KG1 (cell line): ENCODE data around the gene ZC3H18.

Experiments
- DNase-seq: peaks from one replicate; lab custom pipeline; 2025; lab: John Stamatoyannopoulos, UW

Gene ZC3H18

DNA sequence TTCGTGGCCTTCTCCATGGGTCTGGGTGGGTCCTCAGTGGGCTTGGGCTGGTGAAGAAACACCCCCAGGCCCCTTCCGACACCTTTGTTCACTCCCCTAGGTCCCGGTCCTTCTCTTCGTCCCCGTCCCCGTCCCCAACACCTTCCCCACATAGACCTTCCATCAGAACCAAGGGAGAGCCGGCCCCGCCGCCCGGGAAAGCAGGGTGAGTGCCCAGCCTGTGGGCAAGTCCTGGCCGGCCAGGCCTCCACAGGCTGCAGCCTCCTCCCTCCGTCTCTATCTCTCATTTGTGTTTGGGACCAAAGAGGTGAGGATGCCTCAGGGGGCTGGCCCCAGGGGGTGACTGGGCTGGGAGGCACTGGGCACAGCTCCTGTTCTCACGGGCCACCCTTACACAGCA is 53.7 kb downstream of the ZC3H18 start:
- no peak for DNase-seq

DNA sequence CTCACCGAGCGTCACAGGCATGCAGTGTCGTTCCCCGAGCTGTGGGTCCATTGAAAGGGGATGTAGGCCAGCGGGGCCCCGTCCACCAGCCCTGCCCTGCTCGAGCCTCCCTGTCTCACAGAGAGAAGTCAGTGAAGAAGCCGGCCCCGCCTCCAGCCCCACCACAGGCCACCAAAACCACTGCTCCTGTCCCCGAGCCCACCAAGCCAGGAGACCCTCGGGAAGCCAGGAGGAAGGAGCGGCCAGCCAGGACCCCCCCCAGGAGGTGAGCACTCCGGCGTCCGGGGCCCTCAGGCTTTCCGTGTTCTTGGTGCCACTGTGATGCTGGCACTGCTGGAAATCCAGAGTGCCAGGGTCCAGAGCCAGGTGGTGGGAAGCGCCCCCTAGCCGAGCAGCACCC is 54.3 kb downstream of the ZC3H18 start:
- no peak for DNase-seq

DNA sequence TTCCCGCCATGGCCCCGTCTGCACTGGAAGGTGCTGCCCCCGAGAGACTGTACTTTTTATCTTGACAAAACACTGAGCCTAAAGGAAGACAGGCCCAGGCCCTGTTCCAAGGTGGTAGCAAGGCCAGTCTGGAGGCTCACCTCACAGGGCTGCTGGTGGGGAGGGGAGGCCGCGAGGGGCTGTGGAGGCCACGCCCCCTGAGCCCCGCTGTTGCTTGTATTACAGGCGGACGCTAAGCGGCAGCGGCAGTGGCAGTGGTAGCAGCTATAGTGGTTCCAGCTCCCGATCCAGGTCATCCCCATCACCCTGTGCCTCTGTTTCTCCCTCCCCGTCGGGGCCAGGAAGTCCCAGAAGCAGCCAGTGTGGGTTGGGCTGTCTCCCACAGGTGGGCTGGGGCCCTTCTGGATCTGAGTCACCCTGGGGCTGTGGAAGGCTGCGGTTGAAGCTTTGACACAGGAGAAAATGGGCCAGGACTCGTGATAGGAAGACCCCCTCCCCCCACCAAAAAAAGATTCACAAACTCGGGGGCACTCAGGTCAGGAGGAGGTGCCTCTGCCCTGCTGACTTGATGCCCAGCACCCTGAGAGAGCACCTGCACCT is 54.9 kb downstream of the ZC3H18 start:
- no peak for DNase-seq

DNA sequence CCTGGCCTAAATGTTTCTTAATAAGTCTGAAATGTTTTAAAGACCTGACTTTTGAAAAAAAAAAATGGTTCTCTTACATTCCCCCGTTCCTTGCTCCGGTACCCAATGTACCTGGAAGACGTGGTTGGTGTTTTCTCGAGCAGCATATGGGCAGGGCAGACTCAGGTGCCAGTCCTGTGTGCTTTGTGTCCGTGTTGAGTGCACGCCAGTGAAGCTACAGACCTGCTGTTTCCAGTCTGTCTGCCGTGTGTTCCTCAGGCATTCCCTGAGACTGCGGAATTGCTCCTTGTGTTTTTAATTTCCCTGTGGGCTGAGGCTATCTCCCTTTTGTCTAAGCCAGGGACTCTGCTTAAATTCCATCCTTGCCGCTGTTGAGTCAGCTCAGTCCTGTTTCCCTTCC is 56.4 kb downstream of the ZC3H18 start:
- no peak for DNase-seq

DNA sequence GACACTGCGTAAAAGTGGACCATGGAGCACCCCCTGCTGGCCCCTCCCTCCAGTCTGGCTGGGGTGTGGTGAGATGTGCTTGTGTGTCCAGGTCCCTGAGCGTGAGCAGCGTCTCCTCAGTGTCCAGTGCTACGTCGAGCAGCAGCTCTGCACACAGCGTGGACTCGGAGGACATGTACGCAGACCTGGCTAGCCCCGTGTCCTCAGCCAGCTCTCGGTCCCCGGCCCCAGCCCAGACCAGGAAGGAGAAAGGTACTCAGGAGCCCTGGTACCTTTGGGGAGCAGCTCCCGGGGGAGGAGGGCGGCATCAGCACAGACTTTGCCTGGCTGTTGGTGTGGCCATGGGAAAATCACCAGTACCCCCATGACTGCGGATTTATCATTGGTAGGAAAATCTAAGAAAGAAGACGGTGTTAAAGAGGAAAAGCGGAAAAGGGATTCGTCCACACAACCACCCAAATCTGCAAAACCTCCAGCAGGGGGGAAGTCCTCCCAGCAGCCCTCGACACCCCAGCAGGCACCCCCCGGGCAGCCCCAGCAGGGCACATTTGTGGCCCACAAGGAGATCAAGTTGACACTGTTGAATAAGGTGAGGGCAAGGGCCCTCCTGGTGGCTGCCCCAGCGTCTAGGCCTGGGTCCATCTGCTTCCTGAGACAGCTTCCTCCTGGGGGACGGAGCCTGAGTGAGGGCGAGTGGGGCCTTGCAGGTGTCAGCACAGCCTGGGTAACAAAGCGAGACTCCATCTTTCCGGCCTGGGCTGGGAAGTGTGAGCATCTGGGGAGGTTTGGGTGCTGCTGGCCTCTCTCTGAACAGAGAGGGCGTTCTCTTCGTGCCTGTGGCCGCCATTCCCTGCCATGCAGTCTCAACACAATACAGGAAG is 57.6 kb downstream of the ZC3H18 start:
- no peak for DNase-seq

DNA sequence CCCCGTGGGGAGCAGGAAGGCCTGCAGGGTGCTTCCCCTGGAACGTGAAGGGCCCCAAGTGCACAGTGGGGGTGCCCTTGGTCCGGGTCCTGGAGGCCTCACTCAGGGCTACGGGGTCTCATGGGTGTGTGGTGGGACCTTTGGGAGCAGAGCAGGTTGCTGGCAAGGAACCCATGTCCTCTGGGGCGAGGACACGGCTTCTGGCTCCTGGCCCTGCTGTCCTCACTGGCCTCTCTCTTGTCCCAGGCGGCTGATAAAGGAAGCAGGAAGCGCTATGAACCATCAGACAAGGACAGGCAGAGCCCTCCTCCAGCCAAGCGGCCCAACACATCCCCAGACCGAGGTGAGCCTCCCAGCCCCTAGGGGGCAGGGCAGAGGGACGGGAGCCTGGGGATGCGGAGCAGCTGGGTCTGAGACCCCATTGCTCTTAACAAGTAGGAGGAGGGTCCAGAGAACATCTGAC is 58.3 kb downstream of the ZC3H18 start:
- no peak for DNase-seq

DNA sequence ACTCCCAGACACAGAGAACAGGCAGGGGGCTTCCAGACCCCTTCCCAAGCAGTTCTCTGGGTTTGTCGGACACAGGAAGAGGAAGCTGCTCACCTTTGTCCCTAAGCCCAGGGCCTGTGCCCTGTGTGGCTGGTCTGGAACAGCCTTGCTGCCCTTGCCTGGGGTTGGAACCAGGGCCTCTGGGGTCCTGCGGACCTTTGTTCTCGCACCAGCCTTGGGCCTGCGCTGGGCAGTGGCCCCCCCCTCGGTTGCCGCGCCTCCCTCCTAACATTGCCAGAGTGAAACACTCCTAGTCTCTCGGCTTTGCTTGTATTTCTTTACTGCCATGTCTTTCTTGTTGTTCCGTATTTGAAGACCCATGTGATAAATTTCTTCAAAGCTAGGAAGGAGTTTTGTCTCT is 59.6 kb downstream of the ZC3H18 start:
- DNase-seq: no peak

DNA sequence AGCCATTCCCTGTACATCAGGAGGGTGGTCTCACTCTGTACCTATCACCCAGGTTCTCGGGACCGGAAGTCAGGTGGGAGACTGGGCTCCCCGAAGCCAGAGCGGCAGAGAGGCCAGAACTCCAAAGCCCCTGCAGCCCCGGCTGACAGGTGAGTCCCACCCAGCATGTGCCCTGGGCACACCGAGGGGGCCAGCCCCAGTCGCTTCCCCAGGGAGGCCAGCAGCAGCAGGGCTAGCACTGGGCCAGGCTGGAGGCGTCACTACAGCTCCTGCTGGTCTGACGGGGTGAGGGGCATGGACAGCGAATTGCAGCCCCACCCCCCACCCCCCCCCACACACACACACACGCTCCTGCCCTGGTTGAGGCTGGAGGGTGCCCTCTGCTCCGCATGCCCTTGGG is 60.2 kb downstream of the ZC3H18 start:
- no peak for DNase-seq

DNA sequence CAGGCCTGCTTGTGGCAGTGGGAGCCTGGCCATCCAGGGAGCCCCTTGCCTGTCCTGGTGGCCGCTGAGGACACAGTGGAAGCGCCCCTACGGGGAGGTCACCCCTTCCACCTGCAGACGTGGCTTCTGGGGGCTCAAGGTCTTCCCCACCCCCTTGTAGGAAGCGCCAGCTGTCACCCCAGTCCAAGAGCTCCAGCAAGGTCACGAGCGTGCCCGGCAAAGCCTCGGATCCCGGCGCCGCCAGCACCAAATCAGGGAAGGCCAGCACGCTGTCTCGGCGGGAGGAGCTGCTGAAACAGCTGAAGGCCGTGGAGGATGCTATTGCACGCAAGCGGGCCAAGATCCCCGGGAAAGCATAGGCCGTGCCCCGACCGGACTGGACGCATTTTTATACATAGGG is 60.7 kb downstream of the ZC3H18 start:
- DNase-seq: no peak

DNA sequence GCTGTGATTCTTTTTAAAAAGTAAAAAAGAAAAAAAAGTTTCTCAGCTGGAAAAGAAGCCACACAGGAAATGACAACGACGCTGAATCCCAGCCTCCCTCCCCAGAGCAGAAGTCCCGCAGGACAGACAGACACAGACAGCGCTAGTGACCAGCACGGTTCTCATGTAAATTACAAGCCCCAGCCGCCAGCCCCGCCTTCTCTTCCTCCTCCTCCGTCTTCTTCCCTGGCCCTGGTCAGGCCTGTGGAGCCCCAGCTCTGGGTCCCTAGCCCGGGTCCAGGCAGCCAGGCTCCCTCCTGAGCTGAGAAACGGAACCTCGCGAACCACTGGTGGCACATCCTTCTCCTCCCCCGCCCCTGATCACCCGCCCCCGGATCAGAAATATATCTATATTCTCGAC is 61.2 kb downstream of the ZC3H18 start:
- DNase-seq: no peak

DNA sequence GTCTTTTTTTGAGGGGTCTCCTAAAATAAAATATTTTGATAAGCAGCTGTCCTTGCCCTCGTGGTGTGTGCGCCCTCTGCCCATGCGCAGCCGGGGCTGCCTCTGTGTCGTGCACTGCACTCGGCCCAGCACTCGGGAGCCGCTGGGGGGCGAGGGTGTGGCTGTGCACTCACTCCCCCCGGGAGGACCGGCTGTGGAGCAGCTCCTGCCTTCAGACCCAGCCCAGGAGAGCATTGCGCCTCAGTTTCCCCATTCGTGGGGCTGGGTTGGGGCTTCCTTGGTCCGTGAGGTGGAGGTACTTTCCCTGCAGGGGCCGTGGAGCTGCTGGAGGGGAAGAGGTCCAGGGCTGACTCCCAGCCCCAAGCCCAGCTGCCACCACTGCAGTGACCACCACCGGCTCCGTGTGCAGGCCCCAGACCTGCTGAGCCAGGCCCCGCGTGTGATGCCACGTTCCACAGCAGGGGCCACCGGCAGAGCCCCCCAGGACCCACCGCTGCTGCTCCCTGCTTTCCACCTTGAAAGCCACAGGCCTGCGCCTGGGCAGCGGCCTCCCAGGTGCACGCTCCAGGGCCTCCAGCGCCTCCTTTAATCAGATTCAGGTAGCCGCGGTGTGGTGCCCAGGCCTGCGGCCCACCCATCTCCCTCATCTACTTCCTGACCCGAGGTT is 61.9 kb downstream of the ZC3H18 start:
- DNase-seq: no peak

DNA sequence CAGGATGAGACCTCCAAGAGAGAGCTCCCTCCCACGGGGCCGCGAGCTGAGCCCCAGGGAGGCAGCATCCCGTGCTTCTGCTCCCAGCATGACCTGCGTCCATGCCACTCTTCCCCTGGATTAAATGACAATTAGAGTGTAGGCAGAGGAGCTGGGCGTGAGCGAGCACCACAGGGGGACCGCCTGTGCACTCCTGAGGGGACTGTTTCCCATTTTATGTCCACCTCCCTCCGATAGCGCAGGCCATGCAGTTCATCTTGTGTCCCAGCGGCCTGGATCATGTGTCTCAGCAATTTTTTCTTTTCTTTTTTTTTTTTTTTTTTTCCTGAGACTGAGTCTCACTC is 62.4 kb downstream of the ZC3H18 start:
- no peak for DNase-seq

DNA sequence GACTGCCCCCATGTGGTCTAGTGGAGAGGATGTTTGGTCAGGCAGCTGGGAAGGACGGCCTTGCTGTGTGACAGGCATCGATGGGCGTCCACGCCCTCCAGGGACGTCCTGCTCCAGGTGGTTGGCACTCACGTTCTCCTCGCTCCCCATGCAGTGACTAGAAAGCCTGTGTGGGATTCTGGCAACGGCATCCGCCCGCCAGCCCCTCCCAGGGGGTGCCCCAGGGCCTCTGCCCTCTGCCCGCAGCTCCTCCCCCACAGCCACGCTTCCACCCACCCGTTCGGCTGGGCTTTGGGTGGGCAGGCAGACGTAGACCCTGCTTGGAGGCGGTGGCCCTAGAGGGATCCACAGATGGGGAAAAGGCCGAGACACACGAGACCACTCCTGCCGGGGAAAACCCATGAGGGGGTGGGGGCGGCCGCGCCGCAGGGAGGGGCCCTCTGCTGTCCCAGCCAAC is 63.5 kb downstream of the ZC3H18 start:
- no peak for DNase-seq

DNA sequence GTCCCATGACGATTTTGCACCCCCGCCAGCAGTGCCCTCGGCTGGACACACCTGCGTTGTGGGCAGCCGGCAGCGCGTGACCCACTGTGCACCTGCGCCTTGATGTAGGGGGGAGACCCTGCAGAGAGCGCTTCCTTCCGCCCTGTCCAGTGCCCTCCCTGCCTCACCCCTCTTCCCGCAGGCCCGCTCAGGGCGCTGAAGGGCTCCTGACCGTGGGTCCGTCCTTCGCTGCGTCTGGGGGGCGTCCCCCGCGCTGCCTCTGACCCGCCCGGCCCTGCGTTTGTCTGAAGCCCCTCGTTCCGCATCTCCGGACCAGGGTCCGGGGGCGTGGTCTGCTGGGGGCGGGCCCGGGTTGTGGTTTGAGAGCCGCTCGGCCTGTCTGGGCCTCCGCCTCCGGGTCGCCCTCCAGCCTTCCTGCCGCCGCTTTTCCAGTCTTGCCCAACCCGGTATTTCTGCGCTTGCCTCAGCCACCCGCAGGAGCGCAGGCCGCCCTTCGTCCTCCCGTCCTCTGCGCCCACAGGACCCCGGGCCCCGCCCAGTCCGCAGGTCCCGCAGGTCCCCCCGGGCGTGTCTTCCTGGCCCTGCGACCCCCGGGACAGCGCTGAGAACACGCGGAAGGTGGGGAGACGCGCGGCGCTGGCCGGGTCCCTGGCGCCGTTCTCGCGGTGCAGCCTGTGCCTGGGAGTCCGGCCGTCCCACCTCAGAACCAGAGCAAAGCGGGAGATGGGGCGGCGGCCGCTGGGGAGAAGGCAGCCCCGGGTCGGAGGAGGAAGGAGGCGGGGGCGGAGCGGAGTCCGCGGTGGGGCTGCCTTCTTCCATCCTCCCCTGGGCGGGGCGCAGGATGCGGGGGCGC is 64.2 kb downstream of the ZC3H18 start:
- DNase-seq: no peak

DNA sequence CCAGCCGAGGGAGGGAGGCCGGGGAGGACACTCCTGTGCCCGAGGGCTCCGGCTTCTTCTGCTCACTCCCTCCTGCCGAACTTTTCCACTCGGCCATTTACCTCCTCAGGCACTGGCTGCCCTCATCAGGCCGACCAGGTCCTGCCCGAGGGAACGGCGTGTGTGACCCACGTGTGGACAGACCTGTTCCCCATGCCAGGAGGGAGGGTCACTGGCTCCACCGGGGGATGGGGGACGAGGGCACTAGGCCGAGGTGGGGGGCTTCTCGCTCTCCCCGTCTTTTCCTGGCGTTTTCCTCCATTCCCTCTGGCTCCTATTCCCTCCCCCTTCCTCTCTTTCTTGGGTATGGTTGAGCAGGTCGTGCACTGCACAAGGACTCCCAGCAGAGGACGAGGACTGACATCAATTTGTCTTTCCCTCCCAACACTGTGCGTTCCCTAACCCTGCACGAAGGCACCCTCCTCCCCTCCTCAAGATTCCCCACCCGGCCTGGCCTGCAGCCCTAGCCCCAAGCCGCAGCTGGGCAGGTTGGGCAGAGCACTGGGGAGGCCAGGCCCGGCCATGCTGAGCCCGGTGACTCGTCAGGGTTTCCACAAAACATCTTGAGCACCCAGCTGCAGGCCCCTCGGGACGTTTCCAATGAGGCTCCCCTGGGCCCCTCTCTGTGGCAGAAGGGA is 64.9 kb downstream of the ZC3H18 start:
- no peak for DNase-seq

DNA sequence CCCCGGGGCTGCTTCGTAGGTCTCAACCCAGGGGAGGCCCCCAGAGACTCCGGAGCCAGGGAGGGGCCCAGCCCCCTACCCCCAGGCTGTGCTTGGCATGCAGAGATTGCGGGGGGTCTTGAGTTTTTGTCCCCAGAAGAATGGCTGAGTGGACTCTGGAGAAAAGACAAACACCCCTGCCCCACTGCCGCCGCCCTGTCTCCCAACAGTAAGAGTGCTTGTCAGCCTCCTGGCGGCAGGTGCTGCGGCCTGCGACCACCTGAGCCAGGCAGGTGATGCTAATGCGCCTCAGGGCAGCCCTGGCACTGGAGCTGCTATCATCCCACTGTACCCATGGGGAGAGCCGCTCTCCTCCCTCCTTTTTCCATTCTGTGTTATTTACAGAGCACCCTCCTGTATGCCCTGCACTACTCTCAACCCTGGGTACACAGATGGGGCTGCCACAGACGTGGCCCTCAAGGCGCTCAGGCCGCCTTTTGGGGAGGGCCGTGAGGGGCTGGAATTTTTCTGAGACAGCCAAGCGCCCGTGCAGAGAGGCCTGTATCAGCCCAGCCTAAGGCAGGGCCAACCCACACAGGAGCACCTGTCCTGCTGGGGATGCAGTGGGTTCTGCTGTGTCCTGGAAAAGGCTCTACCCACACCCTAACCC is 65.6 kb downstream of the ZC3H18 start:
- DNase-seq: no peak

DNA sequence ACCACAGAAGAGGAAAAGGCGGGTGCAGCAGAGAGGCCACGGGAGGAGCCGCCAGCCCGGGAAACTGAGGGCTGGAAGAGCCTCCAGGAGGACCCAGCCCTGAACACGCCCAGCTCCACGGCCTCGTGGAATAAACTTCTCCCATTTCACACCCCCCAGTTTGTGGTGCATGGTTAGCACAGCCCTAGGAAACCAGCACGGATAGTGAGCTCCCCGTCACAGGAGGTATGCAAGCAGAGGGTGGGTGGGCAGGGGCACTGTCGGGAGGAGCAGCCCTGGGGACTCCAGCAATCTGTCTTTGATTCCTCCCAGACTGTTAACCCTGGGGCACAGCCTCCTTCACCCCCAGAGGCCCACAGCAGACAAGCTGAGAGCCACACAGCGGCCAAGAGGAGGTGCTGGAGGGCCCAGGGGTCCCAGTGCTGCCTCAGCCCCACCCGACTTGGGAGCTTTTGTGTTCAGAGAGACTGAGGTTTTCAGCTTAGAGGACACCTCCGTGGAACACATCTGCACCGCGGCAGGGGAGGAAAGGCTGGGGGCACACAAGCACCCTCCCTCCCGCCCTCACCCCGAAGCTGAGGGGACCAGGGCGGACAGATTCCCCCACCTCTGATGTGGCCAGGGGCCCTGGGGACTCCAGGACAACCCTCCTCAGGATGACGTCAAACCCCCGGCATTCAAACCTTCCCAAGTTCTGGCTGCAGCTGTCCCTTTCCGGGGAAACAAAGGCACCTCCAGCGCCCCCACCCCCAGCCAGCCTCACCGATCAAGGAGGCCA is 66.5 kb downstream of the ZC3H18 start:
- no peak for DNase-seq

DNA sequence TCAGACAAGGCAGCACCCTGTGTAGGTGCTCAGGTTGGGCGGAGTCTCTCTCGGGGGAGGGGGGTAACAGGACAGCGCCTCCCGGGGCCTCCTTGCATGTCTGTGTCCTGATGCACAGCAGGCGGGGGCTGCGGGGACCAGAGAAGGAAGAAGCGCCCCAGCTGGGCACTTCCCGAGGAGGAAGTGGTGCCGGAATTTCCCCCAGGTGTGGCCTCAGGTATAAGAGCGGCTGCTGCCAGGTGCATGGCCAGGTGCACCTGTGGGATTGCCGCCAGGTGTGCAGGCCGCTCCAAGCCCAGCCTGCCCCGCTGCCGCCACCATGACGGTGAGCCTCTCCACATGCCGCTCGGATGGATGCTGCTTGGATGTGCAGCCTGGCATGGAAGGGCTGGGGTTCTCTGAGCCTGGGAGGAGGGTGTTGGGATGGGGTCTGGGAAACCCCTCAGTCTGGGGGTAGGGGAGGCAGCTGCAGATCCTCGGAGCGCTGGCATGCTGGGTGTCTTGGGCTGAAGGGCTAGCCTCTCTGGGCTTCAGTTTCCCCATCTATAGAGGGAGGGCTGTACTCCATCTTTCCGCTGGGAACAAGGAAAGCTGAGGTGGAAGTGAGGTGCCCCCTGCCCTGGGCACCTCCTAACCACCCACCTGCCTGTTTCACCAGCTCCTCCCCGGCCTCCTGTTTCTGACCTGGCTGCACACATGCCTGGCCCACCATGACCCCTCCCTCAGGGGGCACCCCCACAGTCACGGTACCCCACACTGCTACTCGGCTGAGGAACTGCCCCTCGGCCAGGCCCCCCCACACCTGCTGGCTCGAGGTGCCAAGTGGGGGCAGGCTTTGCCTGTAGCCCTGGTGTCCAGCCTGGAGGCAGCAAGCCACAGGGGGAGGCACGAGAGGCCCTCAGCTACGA is 68.4 kb downstream of the ZC3H18 start, which contains the start of gene IL17C:
IL17C (plus strand) TSS at position 250 of the 908 bp plus-strand sequence; CDS start at position 320, 70 bp downstream.
- DNase-seq: no peak
